ENCODE results near the gene ARAP1. TPM values are rescaled to one million over a fixed set of nuclear protein-coding genes. Genes with fewer than 3 reads are reported as not detected.
A peak's percentile ranks its signal among the peaks of the same experiment; 100 is the strongest.

The ARAP1 gene
- total and polyA plus RNA-seq, 2 of the 8 experiments (the other 6 are each of a cell fraction or from before 2014, with no cell fraction given): 25.7 to 61.6 TPM

DNA sequence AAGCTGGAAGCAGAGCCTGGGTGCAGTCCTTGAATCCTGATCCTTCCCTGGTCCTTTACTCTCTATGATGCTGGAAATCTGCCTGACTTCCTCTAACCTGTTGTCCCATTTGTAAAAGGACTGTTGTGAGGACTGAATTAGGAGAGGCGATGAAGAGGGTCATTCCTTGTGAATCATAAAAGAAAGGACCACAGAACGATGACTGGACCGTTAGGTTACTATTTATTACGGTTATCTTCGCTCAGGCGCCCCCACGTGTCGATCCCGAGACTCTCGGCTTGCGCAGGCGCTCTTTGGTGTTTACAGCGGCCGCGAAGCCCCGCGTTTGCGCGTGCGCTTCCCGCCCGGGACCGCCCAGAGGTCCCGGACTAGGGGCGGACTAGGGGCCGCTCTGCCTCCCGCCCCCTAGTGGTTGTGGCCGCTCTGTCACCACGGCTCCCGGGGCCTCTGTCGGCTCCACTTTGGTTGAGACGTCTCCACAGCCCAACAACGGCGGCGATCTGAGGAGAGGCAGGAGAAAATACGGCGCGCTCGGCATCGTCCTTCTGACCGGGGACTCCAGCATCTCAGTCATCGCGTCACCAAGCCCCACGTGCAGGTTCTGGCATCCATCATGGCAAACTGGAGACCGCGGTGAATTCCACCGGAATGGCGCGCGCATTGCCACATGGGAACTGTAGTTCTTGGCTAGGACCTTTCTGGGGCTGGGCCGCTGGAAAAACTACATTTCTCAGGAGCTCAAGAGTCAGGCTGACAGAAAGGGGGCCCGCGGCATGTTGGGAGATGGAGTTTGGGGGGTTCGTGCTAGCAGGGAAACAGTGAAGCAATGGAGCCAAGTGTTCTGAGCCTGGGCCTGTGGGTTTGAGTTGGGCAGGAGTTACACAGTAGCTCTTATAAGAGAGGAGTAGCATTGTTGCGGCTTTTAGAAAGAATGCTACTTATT is 41.5 kb upstream of the ARAP1 start, which contains the start of gene STARD10:
TSS of gene STARD10 (minus strand) at position 623 of the 943 bp plus-strand sequence. CDS start 12,866 bp downstream, outside the sequence.
- Histone ChIP-seq H3K79me2 (ENCODE audit: control insufficient read depth in 1 of 2, insufficient read depth in 2 of 2, low read length in 2 of 2) (no peaks in the 10 kb centered on the region), H3K14ac (ENCODE audit: insufficient read length) (no peak within 1 kb of the TSS), H2BK5ac (ENCODE audit: low read depth, low read length) (peak within 1 kb of the TSS; percentile 89; the same call in 1 of the 2 replicates), H3K23ac (ENCODE audit: insufficient read length) (no peak within 1 kb of the TSS), H2BK12ac (ENCODE audit: low read depth, low read length) (no peak within 1 kb of the TSS; the same call in 1 of the 2 replicates), H3K56ac (replicated peaks; ENCODE audit: insufficient read length, low read depth, low read length) (peak within 1 kb of the TSS; percentile 71), H2BK15ac (ENCODE audit: low read length) (peak within 1 kb of the TSS; percentile 62), H3K4ac (replicated peaks; ENCODE audit: insufficient read length, low read depth, low read length) (no peak within 1 kb of the TSS), H3K4me2 (ENCODE audit: insufficient read depth in 1 of 2, low read depth in 2 of 2, low read length in 2 of 2) (peak within 1 kb of the TSS; percentile 7 to 63), H3K9ac (replicated peaks in 1 of 4; ENCODE audit: extremely low read depth in 1 of 4, low read depth in 3 of 4, low read length in 3 of 4) (peak within 1 kb of the TSS; percentile 53 to 76 (median 64)), H4K8ac (ENCODE audit: extremely low read depth, insufficient read depth, low read length) (peak within 1 kb of the TSS; percentile 91; the same call in 1 of the 2 replicates), H3K18ac (ENCODE audit: extremely low read depth, low read length) (peak within 1 kb of the TSS; percentile 79), H3K4me1 (replicated peaks in 1 of 4; ENCODE audit: control insufficient read depth in 3 of 4, insufficient read depth in 4 of 4, low read length in 3 of 4) (peaks cover 0 to 13% (median 7%) of the 10 kb centered on the region in 4 experiments; a peak in 4 of 7 replicates), H4K91ac (replicated peaks; ENCODE audit: insufficient read length, low read length) (peak within 1 kb of the TSS; percentile 46), H2BK20ac (ENCODE audit: low read length) (no peak within 1 kb of the TSS), H3K27me3 (replicated peaks in 1 of 4; ENCODE audit: control insufficient read depth in 3 of 4, extremely low read depth in 1 of 4, insufficient read depth in 3 of 4, low read length in 3 of 4) (no peaks in the 10 kb centered on the region), H3K9me3 (ENCODE audit: insufficient read depth in 2 of 2, low read depth in 1 of 2, low read length in 1 of 2) (no peaks in the 10 kb centered on the region), H4K20me1 (replicated peaks in 1 of 2; ENCODE audit: control insufficient read depth in 1 of 2, insufficient read depth in 2 of 2, low read length in 2 of 2) (no peaks in the 10 kb centered on the region), H4K5ac (ENCODE audit: insufficient read length, low read depth, low read length) (peak within 1 kb of the TSS; percentile 88), H3K36me3 (ENCODE audit: control insufficient read depth in 2 of 4, insufficient read depth in 4 of 4, low read length in 3 of 4) (no peaks in the 10 kb centered on the region), H3K4me3 (ENCODE audit: extremely low read depth in 1 of 4, insufficient read depth in 2 of 4, low read depth in 3 of 4, low read length in 4 of 4) (peak within 1 kb of the TSS; percentile 46 to 93 (median 88)), H3K23me2 (ENCODE audit: low read depth, low read length) (no peaks in the 10 kb centered on the region), H2AFZ (ENCODE audit: low read length) (peak within 1 kb of the TSS; percentile 98; the same call in 1 of the 2 replicates), H2BK120ac (replicated peaks; ENCODE audit: low read depth, low read length) (no peak within 1 kb of the TSS), H2AK5ac (ENCODE audit: low read depth, low read length) (no peak within 1 kb of the TSS), H3K79me1 (ENCODE audit: low read depth, low read length) (no peaks in the 10 kb centered on the region), H3K27ac (ENCODE audit: low read depth, low read length) (peak within 1 kb of the TSS; percentile 74; the same call in 1 of the 2 replicates)
- POLR2A ChIA-PET (ENCODE audit: partially characterized antibody): interaction anchor here (0.7 to 2.1 kb wide), 10 partner anchors 11 to 69 kb away, joined by 3 to 8 read pairs (median 4); no protein-coding TSS in a partner anchor
- FAIRE-seq: peak; percentile 73
- 3% methylated on average over 43 of the region's 55 CpGs; no CpG with 5 or more reads in 1 of the 2 experiments for WGBS, 2 experiments (ENCODE audit: extremely low coverage in 1 of 2, insufficient coverage in 1 of 2, insufficient read length in 1 of 2, insufficient replicate concordance in 2 of 2, low coverage in 1 of 2, low lambda C conversion rate in 2 of 2, missing lambda C conversion rate in 1 of 2)
- peak; percentile 83 to 93 for DNase-seq (ENCODE audit: low read depth in 1 of 2, low spot score in 2 of 2)
- CTCF ChIA-PET (ENCODE audit: partially characterized antibody): interaction anchor here (0.5 to 4.8 kb wide), 48 partner anchors 7 to 443 kb away, joined by 3 to 105 read pairs (median 5); partner anchors contain the start of gene ARAP1
- peak; percentile 93 for TF ChIP-seq YY1 (IDR thresholded peaks at IDR 0.05; ENCODE audit: low read depth, low read length)
- TF ChIP-seq TCF12 (IDR thresholded peaks at IDR 0.05; ENCODE audit: low read depth, low read length): no peak; the same call in 1 of the 2 replicates
- no peak for TF ChIP-seq SAP30 (IDR thresholded peaks at IDR 0.05; ENCODE audit: insufficient read depth, insufficient replicate concordance, low read length)
- TF ChIP-seq SP2 (IDR thresholded peaks at IDR 0.05; ENCODE audit: low read length): no peak
- no peak for TF ChIP-seq SUZ12 (IDR thresholded peaks at IDR 0.05; ENCODE audit: low read length)
- TF ChIP-seq, protein P1, sequence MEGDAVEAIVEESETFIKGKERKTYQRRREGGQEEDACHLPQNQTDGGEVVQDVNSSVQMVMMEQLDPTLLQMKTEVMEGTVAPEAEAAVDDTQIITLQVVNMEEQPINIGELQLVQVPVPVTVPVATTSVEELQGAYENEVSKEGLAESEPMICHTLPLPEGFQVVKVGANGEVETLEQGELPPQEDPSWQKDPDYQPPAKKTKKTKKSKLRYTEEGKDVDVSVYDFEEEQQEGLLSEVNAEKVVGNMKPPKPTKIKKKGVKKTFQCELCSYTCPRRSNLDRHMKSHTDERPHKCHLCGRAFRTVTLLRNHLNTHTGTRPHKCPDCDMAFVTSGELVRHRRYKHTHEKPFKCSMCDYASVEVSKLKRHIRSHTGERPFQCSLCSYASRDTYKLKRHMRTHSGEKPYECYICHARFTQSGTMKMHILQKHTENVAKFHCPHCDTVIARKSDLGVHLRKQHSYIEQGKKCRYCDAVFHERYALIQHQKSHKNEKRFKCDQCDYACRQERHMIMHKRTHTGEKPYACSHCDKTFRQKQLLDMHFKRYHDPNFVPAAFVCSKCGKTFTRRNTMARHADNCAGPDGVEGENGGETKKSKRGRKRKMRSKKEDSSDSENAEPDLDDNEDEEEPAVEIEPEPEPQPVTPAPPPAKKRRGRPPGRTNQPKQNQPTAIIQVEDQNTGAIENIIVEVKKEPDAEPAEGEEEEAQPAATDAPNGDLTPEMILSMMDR (IDR thresholded peaks at IDR 0.05; ENCODE audit: control extremely low read depth in 1 of 3, insufficient read depth in 1 of 3, low read depth in 1 of 3, low read length in 3 of 3): peak; percentile 66 to 84 (median 76)
- TF ChIP-seq CBX5 (IDR thresholded peaks at IDR 0.05; ENCODE audit: low read depth, low read length): no peak
- TF ChIP-seq FOSL1 (IDR thresholded peaks at IDR 0.05; ENCODE audit: insufficient read depth, low read depth, low read length): no peak

All from H1 (cell line).